ENCODE measurements around the gene RAB18. TPM values are rescaled to one million over a fixed set of nuclear protein-coding genes. Genes with fewer than 3 reads are reported as not detected.

RAB18 gene
- total RNA-seq, 1 experiment from 2014 or later, result 89.4 TPM

DNA sequence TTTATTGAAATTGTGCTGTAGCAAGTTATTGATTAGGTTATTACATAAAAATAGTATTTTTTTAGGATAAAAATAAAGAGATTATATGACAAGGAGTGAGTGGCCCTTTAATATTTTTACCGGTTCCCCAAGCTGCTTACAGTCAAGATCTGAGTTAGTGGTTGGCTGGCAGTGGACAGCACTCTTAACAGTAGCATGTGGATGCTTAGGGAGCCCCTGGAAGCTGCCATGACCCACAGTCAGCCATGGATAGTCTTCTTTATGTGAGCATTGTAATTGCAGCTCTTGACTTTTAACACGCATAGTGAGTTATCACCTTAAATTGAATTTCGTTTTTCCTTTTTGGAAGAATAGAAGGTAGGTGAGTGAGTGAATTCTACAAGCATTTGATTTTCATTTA lies 22.1 kb downstream of the RAB18 start:
- no CpG with 5 or more reads among the region's 3 CpGs for WGBS (ENCODE audit: extremely low coverage, insufficient read length, low lambda C conversion rate)
- H3K4me3 Mint-ChIP-seq, result no peak overlapping the region
- H3K79me2 ChIP-seq (ENCODE audit: insufficient read depth, low read length), result no peaks in the 10 kb centered on the region; the same call in 1 of the 2 replicates

More for the DNA sequence above, 22.1 kb downstream of the RAB18 start:
- Histone ChIP-seq H3K79me1 (ENCODE audit: insufficient read depth, low read depth, low read length, poor library complexity, severe bottlenecking) (no peaks in the 10 kb centered on the region), H4K8ac (replicated peaks; ENCODE audit: insufficient read length, low read depth, low read length) (no peak overlapping the region), H3K4me2 (ENCODE audit: insufficient read depth, insufficient read length, low read length) (no peak overlapping the region), H4K20me1 (ENCODE audit: control insufficient read depth, insufficient read depth, insufficient read length) (no peaks in the 10 kb centered on the region), H3T11ph (ENCODE audit: low read length) (no peak overlapping the region), H2BK15ac (ENCODE audit: low read depth, low read length) (no peak overlapping the region), H3K27me3 (ENCODE audit: insufficient read depth, low read length) (no peaks in the 10 kb centered on the region), H2AK5ac (ENCODE audit: insufficient read length, low read length) (no peak overlapping the region), H3K18ac (ENCODE audit: insufficient read length, low read depth, low read length) (no peak overlapping the region), H3K23ac (ENCODE audit: insufficient read length, low read depth, low read length) (no peak overlapping the region), H4K91ac (ENCODE audit: insufficient read length, low read depth, low read length) (no peak overlapping the region), H2AFZ (ENCODE audit: low read length) (no peak overlapping the region), H2BK20ac (ENCODE audit: low read depth, low read length, poor library complexity, severe bottlenecking) (no peak overlapping the region), H2BK5ac (ENCODE audit: insufficient read length, low read length) (no peak overlapping the region), H3K14ac (ENCODE audit: insufficient read depth, low read length) (no peak overlapping the region), H3K23me2 (ENCODE audit: insufficient read length, low read depth, low read length, poor library complexity, severe bottlenecking) (no peaks in the 10 kb centered on the region), H2BK120ac (ENCODE audit: low read depth, low read length, poor library complexity, severe bottlenecking) (no peak overlapping the region), H3K56ac (ENCODE audit: insufficient read length, low read depth, low read length) (no peak overlapping the region), H4K5ac (ENCODE audit: insufficient read length, low read depth, low read length) (no peak overlapping the region), H3K9ac (ENCODE audit: extremely low read depth, insufficient read length, low read length) (no peak overlapping the region), H3K27ac (ENCODE audit: insufficient read length, low read depth, low read length) (no peak overlapping the region), H3K9me3 (ENCODE audit: control insufficient read depth, low read depth, low read length) (no peaks in the 10 kb centered on the region), H2BK12ac (ENCODE audit: insufficient read length, low read depth, low read length) (no peak overlapping the region), H3K4ac (ENCODE audit: low read depth, low read length) (no peak overlapping the region), H3K4me1 (ENCODE audit: insufficient read depth, low read length) (no peaks in the 10 kb centered on the region)
- Mint-ChIP-seq H3K27me3 (ENCODE audit: low read depth) (no peaks in the 10 kb centered on the region), H3K9me3 (no peaks in the 10 kb centered on the region), H3K36me3 (ENCODE audit: insufficient read depth in 1 of 3, low read depth in 3 of 3) (no peaks in the 10 kb centered on the region; a peak in 1 of 7 replicates), H3K27ac (no peak overlapping the region), H3K4me1 (peaks cover 12 to 15% of the 10 kb centered on the region in 2 experiments)
- no peak for DNase-seq
- no peak for TF ChIP-seq CTCF (conservative IDR thresholded peaks at IDR 0.05)
